HG03571 (cell line): ENCODE data around the gene CAPN9.

ENCODE experiments used
- ATAC-seq: cut with Tn5 transposase; IDR thresholded peaks from one replicate; pipeline ENCODE4 v1.9.1; 2021; ENCODE audit not compliant: unreplicated experiment

CAPN9 gene

GRCh38 chr1:230745071-230745470 is 2.1 kb upstream of the CAPN9 start:
- ATAC-seq = no peak

GRCh38 chr1:230746617-230747016 is 571 bp upstream of the CAPN9 start:
- ATAC-seq = no peak

GRCh38 chr1:230747890-230748800 is 957 bp downstream of the CAPN9 start:
- ATAC-seq = no peak

DNA sequence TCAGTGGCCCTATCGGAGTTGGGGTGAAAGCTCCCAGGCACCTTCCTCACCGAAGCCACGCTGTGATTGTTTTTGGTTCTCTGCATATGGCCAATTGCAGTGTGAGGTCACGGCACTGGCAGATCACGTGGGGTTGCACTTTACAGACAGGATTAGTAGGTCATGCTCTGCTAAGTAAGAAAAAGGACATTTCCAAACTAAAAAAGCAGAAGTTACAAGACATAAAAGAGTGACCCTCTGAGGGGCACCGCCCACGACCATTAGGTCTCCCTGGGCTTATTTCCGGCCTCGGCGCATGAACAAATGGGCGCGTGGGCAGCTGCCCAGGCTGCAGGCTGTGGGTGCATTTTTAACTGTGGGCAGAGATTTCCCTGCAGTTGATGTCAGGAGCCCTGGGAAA is 2.0 kb downstream of the CAPN9 start:
- no peak for ATAC-seq

DNA sequence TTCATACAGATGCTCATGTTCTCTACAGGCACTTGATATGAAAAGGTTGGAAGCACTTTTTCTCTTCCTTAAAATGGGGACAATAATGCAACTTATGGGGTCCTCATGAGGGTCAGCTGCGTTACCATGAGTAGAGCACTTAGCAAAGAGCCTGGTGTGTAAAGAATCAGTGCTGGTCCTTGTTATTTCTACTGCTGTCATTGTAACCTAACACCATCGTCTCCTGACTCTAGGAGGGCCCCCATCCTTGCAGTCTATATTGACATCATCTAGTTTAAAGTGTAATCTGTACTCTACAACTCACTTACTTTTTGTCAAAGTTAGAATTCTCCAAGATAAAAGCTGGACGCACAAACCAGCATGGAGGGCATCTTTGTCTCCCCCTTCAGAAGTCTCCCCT is 2.4 kb downstream of the CAPN9 start:
- ATAC-seq = no peak

DNA sequence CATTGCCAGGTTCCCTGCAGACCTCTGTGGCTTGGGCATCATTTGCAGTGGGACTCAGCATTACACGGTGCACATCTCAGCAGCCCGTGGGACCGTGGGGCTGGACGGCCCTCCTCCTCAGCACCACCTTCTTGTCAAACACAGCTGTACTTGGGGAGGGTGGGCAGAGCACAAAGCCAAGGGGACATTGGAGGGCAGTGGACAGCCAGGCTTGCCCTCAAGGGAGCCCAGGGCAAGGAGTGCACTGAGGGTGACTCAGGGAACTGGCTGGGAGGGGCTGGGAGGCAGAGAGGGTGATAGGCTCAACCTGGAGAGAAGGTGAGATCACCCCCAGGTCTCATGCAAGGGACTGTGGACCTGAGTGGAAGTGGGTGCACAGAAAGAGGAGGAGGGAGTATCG is 3.4 kb downstream of the CAPN9 start:
- no peak for ATAC-seq

GRCh38 chr1:230750986-230751625 is 3.9 kb downstream of the CAPN9 start:
- ATAC-seq = no peak

GRCh38 chr1:230752407-230752806 is 5.2 kb downstream of the CAPN9 start:
- no peak for ATAC-seq

DNA sequence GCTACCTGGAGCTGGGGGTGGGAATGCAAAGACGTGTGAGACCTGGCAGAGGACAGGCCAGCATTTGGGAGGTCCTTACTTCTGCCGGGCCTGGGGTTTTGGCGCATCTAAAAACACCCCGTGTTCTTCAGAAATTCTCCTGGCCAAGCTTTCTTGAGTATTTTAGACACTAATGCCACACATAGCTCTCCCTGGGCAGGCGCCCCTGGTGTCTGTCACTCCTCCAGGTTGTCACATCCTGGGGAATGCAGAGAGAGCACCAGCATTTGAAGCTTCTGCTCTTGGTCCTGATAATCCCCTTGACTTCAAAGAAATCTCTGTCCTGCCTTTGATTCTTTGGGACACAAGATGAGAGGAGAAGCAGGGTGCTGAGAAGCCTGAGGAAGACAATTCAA is 6.0 kb downstream of the CAPN9 start:
- no peak for ATAC-seq

GRCh38 chr1:230753586-230754251 is 6.5 kb downstream of the CAPN9 start:
- no peak for ATAC-seq

GRCh38 chr1:230754796-230755195 is 7.6 kb downstream of the CAPN9 start:
- ATAC-seq = no peak

DNA sequence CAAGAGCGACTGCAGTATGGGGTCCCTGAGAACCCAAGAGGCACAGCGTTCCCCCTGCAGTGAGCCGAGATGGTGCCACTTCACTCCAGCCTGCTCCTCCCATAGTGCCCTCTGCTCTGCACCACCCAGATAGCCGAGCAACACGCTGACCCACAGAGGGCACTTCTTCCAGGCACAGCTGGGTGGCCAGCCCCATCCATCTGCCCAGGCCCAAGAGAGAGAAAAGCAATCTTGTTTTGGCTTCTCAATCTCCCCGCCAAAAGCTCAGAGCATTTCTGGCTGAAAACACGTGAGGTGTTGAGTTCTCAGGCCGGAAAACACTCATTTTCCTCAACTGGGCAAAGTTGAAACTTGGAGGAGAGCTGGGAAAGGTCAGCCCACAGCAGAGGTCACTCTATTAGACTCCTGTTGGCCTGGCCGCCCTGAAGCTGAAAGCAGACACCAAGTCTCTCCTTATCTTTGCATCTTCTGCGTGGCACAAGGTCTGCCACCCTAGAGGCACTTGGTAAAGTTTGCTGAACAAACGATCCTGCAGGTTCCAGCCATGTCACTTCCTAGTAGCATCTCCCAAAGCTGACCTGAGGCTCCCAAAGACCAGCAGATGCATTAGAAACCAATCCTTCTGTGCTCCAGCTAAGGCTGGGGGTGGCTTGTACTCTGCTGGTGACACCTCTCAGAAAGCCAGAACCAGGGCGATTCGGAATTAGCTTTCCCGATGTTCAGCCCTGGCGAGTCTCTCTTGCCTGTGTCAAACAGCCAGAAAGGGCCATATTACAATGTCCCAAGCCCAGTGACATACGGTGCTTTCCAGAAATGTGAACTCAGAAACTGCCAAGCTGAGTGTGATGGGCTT is 10.9 kb downstream of the CAPN9 start:
- no peak for ATAC-seq

DNA sequence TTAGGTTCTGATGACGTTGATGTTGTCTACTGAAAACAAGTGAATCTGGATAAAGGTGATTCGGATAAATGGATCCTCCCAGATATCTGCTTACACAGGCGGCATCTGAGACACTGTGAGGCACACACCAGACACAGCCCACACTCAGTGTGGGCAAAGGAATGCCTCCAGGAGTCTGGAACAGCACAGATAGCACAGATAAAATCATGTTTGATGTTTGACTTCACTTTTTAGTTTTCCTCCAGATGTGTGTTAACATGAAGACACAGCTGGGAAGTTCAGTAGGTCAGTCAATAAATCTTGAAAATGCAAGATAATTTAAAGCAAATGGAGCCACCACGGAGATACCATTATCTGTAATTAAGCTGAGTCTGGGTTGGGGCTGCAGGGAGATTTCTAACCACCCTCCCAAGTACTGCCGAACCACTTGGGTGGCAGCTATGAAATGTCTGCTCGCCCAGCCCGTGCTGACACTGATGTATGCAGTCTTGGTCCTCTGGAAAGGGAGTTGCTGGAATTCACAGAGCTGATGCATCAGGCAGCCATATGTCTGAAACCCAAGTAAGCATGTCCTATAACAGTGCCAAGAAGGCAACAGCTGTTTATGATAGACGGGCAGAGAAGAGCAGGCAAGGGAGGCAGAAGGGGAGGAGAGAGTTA is 11.7 kb downstream of the CAPN9 start:
- ATAC-seq = no peak

DNA sequence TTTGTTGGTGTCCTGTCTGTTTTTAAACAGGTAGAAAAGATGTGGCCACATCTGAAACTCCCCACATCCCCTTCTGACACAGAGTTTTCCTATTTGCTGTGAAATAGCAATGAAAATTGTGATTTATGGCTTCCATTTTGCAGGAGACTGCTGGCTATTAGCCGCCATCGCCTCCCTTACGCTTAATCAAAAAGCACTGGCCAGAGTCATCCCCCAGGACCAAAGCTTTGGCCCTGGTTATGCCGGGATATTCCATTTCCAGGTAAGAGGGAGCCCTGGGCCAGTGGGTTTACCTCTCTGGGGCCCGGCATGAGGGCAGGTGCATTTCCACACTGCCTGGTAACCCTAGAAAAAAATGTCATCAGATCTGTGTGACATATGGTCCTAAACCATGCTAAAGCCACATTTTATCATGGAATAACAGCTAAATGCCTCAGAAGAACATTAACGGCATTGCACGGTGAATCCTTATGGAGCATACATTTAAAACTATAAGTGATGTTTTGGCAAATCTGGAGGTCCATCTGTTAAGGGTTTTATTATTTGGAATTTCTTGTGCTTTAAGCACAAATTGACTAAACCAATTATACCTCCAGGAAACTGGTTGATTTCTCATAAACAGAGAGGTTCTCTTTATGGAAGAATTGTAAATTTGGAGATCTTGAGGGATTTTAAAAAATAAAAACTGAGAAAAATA is 12.3 kb downstream of the CAPN9 start:
- no peak for ATAC-seq

GRCh38 chr1:230760360-230760827 is 13.2 kb downstream of the CAPN9 start:
- no peak for ATAC-seq

DNA sequence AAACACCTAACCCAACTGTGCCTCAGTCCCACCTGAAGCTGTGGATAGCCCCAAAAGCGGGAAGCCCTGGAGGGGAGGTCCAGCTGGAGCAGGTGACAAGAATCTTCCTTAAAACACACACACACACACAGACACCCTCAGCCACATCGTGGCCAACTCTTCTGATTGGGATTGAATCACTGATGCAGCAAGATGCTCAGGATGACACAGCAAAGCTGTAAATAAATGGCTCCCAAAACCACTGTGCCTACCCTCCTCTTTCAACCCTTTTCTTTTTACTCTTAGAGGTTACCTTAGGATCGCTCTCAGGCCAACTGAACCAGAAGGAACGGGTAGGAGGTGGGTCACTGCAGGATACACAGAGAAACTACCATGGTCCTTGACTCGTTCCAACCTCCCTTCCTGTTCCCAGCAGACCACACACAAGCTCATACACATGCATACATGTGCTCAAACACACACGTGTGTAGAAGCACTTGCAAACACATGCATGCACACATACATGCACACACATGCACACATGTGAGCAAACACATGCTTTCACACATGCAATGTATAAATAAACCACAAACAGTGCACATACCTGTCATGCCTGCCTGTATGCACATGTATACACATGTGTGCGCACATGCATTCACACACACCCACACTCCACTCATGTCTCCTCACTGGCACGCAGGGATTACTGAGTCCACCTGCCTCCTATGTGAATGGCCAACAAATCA is 14.4 kb downstream of the CAPN9 start:
- no peak for ATAC-seq

DNA sequence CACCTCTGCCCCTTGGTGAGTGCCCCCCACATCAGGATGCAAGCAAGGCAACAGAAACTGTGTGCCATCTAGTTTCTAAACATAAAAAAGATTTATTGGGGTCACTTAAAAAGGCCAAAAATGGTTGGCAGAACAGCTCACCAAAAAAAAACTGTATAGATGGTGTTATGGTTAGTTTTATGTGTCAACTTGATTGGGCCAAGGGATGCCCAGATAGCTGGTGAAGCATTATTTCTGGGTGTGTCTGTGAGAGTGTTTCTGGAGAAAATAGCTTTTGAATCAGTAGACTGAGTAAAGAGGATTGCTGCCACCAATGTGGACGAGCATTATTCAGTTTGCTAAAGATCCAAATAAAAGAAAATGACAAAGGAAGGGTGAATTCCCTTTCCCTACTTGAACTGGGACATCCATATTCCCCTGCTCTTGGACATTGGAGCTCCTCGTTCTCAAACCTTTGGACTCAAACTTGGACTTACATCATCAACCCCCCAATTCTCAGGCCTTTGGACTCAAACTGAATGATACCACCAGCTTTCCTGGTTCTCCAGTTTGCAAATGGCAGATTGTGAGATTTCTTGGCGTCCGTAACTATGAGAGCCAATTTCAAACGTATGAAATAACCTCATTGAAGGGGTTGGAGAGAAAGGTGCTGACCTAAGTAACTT is 16.9 kb downstream of the CAPN9 start:
- no peak for ATAC-seq

GRCh38 chr1:230766318-230766717 is 19.1 kb downstream of the CAPN9 start:
- no peak for ATAC-seq
